ENCODE data around the gene STK32A.

GRCh38 chr5:147434049-147434448 lies 199.2 kb downstream of the STK32A start:
- TF ChIP-seq CTCF (optimal IDR thresholded peaks at IDR 0.05 in 1 of 3, IDR thresholded peaks at IDR 0.05 in 1 of 3, conservative IDR thresholded peaks at IDR 0.05 in 1 of 3; ENCODE audit: extremely low read depth in 1 of 3, insufficient read depth in 2 of 3, low read length in 3 of 3) (no peak), EZH2 (IDR thresholded peaks at IDR 0.05; ENCODE audit: low read length) (no peak)

All from keratinocyte (primary cell).